Esophagus muscularis mucosa (tissue), 4 donors: Measurements from ENCODE around the gene FTCDNL1. TPM values are rescaled to one million over a fixed set of nuclear protein-coding genes. Genes with fewer than 3 reads are reported as not detected.

Experiments
- DNase-seq: peaks from one replicate; pipeline ENCODE4 v3.0.0-alpha.2; 2017; ENCODE audit errors: extremely low spot score
- H3K27ac ChIP-seq, 4 donors: fragments of 200-600 bp; sonication (generic); replicated peaks in 1 of 4; 1 replicate in 3 of 4; 2 replicates in 1 of 4; pipeline ENCODE4 v1.5.1; 2016 to 2019; ENCODE audit warnings: mild to moderate bottlenecking in 1 of 4
- H3K27me3 ChIP-seq, 4 donors: fragments of 200-600 bp; sonication (generic); one replicate each; pipeline versions ENCODE4 v1.5.1 to v1.6.0; 2016 to 2019
- H3K36me3 ChIP-seq, 4 donors: fragments of 200-600 bp; sonication (generic); one replicate each; pipeline ENCODE4 v1.5.1; 2016 to 2019
- H3K4me1 ChIP-seq, 4 donors: fragments of 200-600 bp; sonication (generic); one replicate each; pipeline ENCODE4 v1.5.1; 2016 to 2019
- H3K4me3 ChIP-seq, 4 donors: fragments of 200-600 bp; sonication (generic); 1 replicate in 2 of 4; 2 replicates in 2 of 4; pipeline ENCODE4 v1.5.1; 2016 to 2019; ENCODE audit warnings: mild to moderate bottlenecking in 4 of 4, moderate library complexity in 1 of 4
- H3K9me3 ChIP-seq, 4 donors: fragments of 200-600 bp; sonication (generic); 1 replicate in 3 of 4; 2 replicates in 1 of 4; pipeline ENCODE4 v1.5.1; 2016 to 2019
- EP300 ChIP-seq: sonication (generic); formaldehyde crosslinking; IDR thresholded peaks from one replicate; pipeline ENCODE4 v1.6.1; 2017; ENCODE audit warnings: antibody characterized with exemption
- POLR2A ChIP-seq: fragments of 450-650 bp; IDR thresholded peaks from one replicate; pipeline ENCODE4 v1.6.1; 2017; ENCODE audit warnings: antibody characterized with exemption, moderate library complexity, mild to moderate bottlenecking, low read depth
- POLR2AphosphoS5 ChIP-seq, 2 donors: sonication (generic); formaldehyde crosslinking; IDR thresholded peaks; one replicate each; pipeline ENCODE4 v1.6.1; 2017; ENCODE audit warnings: antibody characterized with exemption in 2 of 2
- WGBS: methylation state at CpG from one replicate; pipeline ENCODE4 v1.1.5; 2018; 5-methylcytosine and 5-hydroxymethylcytosine counted together
- intact Hi-C: fragments of 100-400 bp; cut with DNase I; formaldehyde crosslinking; loops from one replicate; pipeline ENCODE4 v1.15.1; 2023
- total RNA-seq, 4 donors: library from RNA; depleted of rRNA; stranded (reverse); fragments of >200 nt; gene quantifications; one replicate each; pipeline versions ENCODE4 v1.1.0 to v1.2.1, GENCODE V29; 2016
- TF ChIP-seq, protein P1 (sequence below), 3 experiments: fragments of 200-600 bp in 2 of 3; fragments of 450-650 bp in 1 of 3; sonication (generic) in 2 of 3; IDR thresholded peaks; one replicate each; pipeline ENCODE4 v1.5.1; 2017 to 2019; ENCODE audit warnings: antibody characterized with exemption in 3 of 3, mild to moderate bottlenecking in 2 of 3, moderate library complexity in 1 of 3

Gene FTCDNL1
- total RNA-seq, 4 donors from 2014 or later: 1.2 to 5.3 (median 2.0) TPM

DNA sequence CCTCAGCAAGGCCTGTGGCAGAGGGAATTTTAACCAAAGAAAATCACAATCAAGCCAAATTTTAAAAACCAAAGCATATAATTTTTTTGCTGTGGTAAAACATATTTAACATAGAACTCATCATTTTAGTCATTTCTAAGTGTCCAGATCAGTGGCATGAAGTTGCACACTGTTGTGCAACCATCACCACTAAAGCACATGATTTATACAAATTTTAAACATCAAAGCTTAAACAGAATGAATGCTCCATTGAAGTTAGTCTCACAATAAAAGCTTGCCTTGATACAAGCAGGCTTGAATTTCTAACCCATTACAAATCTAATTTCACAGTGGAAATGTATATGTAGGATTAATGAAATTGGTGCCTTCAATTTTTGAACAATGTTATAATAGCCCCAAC lies 31.2 kb downstream of the FTCDNL1 start:
- no peak overlapping the region for H3K4me3 ChIP-seq
- TF ChIP-seq, protein P1, sequence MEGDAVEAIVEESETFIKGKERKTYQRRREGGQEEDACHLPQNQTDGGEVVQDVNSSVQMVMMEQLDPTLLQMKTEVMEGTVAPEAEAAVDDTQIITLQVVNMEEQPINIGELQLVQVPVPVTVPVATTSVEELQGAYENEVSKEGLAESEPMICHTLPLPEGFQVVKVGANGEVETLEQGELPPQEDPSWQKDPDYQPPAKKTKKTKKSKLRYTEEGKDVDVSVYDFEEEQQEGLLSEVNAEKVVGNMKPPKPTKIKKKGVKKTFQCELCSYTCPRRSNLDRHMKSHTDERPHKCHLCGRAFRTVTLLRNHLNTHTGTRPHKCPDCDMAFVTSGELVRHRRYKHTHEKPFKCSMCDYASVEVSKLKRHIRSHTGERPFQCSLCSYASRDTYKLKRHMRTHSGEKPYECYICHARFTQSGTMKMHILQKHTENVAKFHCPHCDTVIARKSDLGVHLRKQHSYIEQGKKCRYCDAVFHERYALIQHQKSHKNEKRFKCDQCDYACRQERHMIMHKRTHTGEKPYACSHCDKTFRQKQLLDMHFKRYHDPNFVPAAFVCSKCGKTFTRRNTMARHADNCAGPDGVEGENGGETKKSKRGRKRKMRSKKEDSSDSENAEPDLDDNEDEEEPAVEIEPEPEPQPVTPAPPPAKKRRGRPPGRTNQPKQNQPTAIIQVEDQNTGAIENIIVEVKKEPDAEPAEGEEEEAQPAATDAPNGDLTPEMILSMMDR (IDR thresholded peaks at IDR 0.05): no peak
- TF ChIP-seq POLR2A: no peak
- no peak for TF ChIP-seq EP300
- TF ChIP-seq POLR2AphosphoS5 (IDR thresholded peaks at IDR 0.05): no peak
- no peaks in the 10 kb centered on the region for H3K36me3 ChIP-seq
- no peaks in the 10 kb centered on the region for H3K9me3 ChIP-seq
- no peak for DNase-seq
- H3K27ac ChIP-seq: no peak overlapping the region
- intact Hi-C loops: no loop called here
- no peaks in the 10 kb centered on the region for H3K27me3 ChIP-seq
- H3K4me1 ChIP-seq: peaks cover 0 to 7% (median 5%) of the 10 kb centered on the region in 4 donors

- intact Hi-C loops: no loop called here
- Histone ChIP-seq H3K27ac (no peak overlapping the region), H3K4me3 (no peak overlapping the region), H3K4me1 (peaks cover 0 to 12% (median 10%) of the 10 kb centered on the region in 4 donors), H3K9me3 (no peaks in the 10 kb centered on the region), H3K36me3 (no peaks in the 10 kb centered on the region), H3K27me3 (no peaks in the 10 kb centered on the region)
- DNase-seq: no peak
- WGBS: 98% methylated on average over 2 of the region's 2 CpGs
- TF ChIP-seq POLR2AphosphoS5 (IDR thresholded peaks at IDR 0.05) (no peak), POLR2A (no peak), EP300 (no peak)
- TF ChIP-seq, protein P1 (IDR thresholded peaks at IDR 0.05): no peak
These were observed 32.2 kb downstream of the FTCDNL1 start for GRCh38 chr2:199818754-199819153.

- Histone ChIP-seq H3K27ac (no peak overlapping the region), H3K36me3 (no peaks in the 10 kb centered on the region), H3K4me3 (no peak overlapping the region), H3K27me3 (no peaks in the 10 kb centered on the region), H3K4me1 (peaks cover 0 to 12% (median 10%) of the 10 kb centered on the region in 4 donors), H3K9me3 (no peaks in the 10 kb centered on the region)
- intact Hi-C loops: no loop called here
- 91% methylated on average over 2 of the region's 2 CpGs for WGBS
- no peak for TF ChIP-seq POLR2A
- no peak for TF ChIP-seq EP300
- TF ChIP-seq POLR2AphosphoS5 (IDR thresholded peaks at IDR 0.05): no peak
- TF ChIP-seq, protein P1 (IDR thresholded peaks at IDR 0.05): no peak
- no peak for DNase-seq
These were observed 33.0 kb downstream of the FTCDNL1 start for GRCh38 chr2:199818026-199818425.

- H3K27me3 ChIP-seq: no peaks in the 10 kb centered on the region
- H3K4me1 ChIP-seq: peaks cover 0 to 12% (median 10%) of the 10 kb centered on the region in 4 donors
- H3K36me3 ChIP-seq: no peaks in the 10 kb centered on the region
- TF ChIP-seq POLR2AphosphoS5 (IDR thresholded peaks at IDR 0.05) (no peak), EP300 (no peak), POLR2A (no peak)
- TF ChIP-seq, protein P1 (IDR thresholded peaks at IDR 0.05): no peak
- no peak overlapping the region for H3K27ac ChIP-seq
- intact Hi-C loops: no loop called here
- no peaks in the 10 kb centered on the region for H3K9me3 ChIP-seq
- H3K4me3 ChIP-seq: no peak overlapping the region
- DNase-seq: no peak
These were observed 36.2 kb downstream of the FTCDNL1 start for GRCh38 chr2:199814817-199815211.

GRCh38 chr2:199814101-199814816 lies 36.7 kb downstream of the FTCDNL1 start:
- H3K4me1 ChIP-seq: peaks cover 0 to 12% (median 10%) of the 10 kb centered on the region in 4 donors
- H3K4me3 ChIP-seq: no peak overlapping the region
- TF ChIP-seq POLR2AphosphoS5 (IDR thresholded peaks at IDR 0.05) (no peak), POLR2A (no peak), EP300 (no peak)
- TF ChIP-seq, protein P1 (IDR thresholded peaks at IDR 0.05): no peak
- intact Hi-C loops: no loop called here
- H3K27me3 ChIP-seq: no peaks in the 10 kb centered on the region
- H3K9me3 ChIP-seq: no peaks in the 10 kb centered on the region
- no peaks in the 10 kb centered on the region for H3K36me3 ChIP-seq
- no peak overlapping the region for H3K27ac ChIP-seq
- no peak for DNase-seq
- 60% methylated on average over 6 of the region's 6 CpGs for WGBS
